K562 (cell line): ENCODE results near the gene ARL13B. TPM values are rescaled to one million over a fixed set of nuclear protein-coding genes. Genes with fewer than 3 reads are reported as not detected.

Experiments used
- KDM5B ChIP-seq: fragments of 200-600 bp; sonication (generic); IDR thresholded peaks from 2 replicates; pipeline ENCODE4 v1.6.1; 2012; ENCODE audit warnings: low read depth, mild to moderate bottlenecking, moderate library complexity, low read length, control low read depth, inconsistent platforms; ENCODE audit not compliant: insufficient replicate concordance
- MAX ChIP-seq: sonication (generic); formaldehyde crosslinking; IDR thresholded peaks from 2 replicates; pipeline ENCODE4 v1.9.0; 2022; ENCODE audit warnings: mild to moderate bottlenecking, missing genetic modification reagents
- RBBP5 ChIP-seq: fragments of 200-600 bp; sonication (generic); IDR thresholded peaks from 2 replicates; pipeline ENCODE4 v1.6.1; 2012; ENCODE audit warnings: borderline replicate concordance, mild to moderate bottlenecking, low read length, control low read depth, inconsistent platforms; ENCODE audit not compliant: insufficient read depth, poor library complexity, severe bottlenecking
- ZMIZ1 ChIP-seq, 2 experiments: fragments of 150-350 bp in 1 of 2; IDR thresholded peaks; 2 replicates each; pipeline ENCODE4 v1.6.1; 2012 to 2016; ENCODE audit warnings: low read depth in 2 of 2, low read length in 2 of 2, mild to moderate bottlenecking in 1 of 2, moderate library complexity in 1 of 2
- polyA plus RNA-seq, 8 experiments: library from polyadenylated mRNA; depleted of rRNA in 4 of 8; stranded (reverse) in 5 of 8; unstranded in 3 of 8; fragments of >200 nt; fragmentation: Nextera tagmentation in 2 of 8; fragmentation: Illumina TruSeq in 1 of 8; extraction: Ambion mirVana in 2 of 8; extraction: Trizol in 1 of 8; gene quantifications; 2 replicates each; pipeline versions ENCODE4 v1.2.1 to v1.2.3, GENCODE V29; 2011 to 2014; ENCODE audit warnings: inconsistent platforms in 1 of 8, missing spikeins in 1 of 8
- total RNA-seq, 7 experiments: library from RNA; depleted of rRNA in 6 of 7; stranded (reverse); fragments of >200 nt in 6 of 7; fragmentation: Illumina TruSeq in 2 of 7; extraction: Trizol in 2 of 7; gene quantifications; 2 replicates each; pipeline versions ENCODE4 v1.2.1 to v1.2.3, GENCODE V29; 2011 to 2021; ENCODE audit warnings: low replicate concordance in 1 of 7
- TF ChIP-seq, protein P1 (sequence below): fragments of 450-650 bp; IDR thresholded peaks from 2 replicates; pipeline ENCODE4 v1.6.1; 2016; ENCODE audit warnings: mild to moderate bottlenecking, moderate library complexity
- TF ChIP-seq, protein P2 (sequence below), 2 experiments: fragments of 450-650 bp; conservative IDR thresholded peaks; 2 replicates each; pipeline ENCODE4 v1.6.1; 2017; ENCODE audit warnings: mild to moderate bottlenecking in 2 of 2, moderate library complexity in 2 of 2

The ARL13B gene
- total and polyA plus RNA-seq, 9 of the 15 experiments (the other 6 are each of a cell fraction or from before 2014, with no cell fraction given) = 4.1 to 16.9 (median 12.2) TPM

GRCh38 chr3:94062513-94063404 is 82.8 kb downstream of the ARL13B start, which contains the start of the genes DHFR2 and NSUN3 (continued):
- TF ChIP-seq, protein P1, sequence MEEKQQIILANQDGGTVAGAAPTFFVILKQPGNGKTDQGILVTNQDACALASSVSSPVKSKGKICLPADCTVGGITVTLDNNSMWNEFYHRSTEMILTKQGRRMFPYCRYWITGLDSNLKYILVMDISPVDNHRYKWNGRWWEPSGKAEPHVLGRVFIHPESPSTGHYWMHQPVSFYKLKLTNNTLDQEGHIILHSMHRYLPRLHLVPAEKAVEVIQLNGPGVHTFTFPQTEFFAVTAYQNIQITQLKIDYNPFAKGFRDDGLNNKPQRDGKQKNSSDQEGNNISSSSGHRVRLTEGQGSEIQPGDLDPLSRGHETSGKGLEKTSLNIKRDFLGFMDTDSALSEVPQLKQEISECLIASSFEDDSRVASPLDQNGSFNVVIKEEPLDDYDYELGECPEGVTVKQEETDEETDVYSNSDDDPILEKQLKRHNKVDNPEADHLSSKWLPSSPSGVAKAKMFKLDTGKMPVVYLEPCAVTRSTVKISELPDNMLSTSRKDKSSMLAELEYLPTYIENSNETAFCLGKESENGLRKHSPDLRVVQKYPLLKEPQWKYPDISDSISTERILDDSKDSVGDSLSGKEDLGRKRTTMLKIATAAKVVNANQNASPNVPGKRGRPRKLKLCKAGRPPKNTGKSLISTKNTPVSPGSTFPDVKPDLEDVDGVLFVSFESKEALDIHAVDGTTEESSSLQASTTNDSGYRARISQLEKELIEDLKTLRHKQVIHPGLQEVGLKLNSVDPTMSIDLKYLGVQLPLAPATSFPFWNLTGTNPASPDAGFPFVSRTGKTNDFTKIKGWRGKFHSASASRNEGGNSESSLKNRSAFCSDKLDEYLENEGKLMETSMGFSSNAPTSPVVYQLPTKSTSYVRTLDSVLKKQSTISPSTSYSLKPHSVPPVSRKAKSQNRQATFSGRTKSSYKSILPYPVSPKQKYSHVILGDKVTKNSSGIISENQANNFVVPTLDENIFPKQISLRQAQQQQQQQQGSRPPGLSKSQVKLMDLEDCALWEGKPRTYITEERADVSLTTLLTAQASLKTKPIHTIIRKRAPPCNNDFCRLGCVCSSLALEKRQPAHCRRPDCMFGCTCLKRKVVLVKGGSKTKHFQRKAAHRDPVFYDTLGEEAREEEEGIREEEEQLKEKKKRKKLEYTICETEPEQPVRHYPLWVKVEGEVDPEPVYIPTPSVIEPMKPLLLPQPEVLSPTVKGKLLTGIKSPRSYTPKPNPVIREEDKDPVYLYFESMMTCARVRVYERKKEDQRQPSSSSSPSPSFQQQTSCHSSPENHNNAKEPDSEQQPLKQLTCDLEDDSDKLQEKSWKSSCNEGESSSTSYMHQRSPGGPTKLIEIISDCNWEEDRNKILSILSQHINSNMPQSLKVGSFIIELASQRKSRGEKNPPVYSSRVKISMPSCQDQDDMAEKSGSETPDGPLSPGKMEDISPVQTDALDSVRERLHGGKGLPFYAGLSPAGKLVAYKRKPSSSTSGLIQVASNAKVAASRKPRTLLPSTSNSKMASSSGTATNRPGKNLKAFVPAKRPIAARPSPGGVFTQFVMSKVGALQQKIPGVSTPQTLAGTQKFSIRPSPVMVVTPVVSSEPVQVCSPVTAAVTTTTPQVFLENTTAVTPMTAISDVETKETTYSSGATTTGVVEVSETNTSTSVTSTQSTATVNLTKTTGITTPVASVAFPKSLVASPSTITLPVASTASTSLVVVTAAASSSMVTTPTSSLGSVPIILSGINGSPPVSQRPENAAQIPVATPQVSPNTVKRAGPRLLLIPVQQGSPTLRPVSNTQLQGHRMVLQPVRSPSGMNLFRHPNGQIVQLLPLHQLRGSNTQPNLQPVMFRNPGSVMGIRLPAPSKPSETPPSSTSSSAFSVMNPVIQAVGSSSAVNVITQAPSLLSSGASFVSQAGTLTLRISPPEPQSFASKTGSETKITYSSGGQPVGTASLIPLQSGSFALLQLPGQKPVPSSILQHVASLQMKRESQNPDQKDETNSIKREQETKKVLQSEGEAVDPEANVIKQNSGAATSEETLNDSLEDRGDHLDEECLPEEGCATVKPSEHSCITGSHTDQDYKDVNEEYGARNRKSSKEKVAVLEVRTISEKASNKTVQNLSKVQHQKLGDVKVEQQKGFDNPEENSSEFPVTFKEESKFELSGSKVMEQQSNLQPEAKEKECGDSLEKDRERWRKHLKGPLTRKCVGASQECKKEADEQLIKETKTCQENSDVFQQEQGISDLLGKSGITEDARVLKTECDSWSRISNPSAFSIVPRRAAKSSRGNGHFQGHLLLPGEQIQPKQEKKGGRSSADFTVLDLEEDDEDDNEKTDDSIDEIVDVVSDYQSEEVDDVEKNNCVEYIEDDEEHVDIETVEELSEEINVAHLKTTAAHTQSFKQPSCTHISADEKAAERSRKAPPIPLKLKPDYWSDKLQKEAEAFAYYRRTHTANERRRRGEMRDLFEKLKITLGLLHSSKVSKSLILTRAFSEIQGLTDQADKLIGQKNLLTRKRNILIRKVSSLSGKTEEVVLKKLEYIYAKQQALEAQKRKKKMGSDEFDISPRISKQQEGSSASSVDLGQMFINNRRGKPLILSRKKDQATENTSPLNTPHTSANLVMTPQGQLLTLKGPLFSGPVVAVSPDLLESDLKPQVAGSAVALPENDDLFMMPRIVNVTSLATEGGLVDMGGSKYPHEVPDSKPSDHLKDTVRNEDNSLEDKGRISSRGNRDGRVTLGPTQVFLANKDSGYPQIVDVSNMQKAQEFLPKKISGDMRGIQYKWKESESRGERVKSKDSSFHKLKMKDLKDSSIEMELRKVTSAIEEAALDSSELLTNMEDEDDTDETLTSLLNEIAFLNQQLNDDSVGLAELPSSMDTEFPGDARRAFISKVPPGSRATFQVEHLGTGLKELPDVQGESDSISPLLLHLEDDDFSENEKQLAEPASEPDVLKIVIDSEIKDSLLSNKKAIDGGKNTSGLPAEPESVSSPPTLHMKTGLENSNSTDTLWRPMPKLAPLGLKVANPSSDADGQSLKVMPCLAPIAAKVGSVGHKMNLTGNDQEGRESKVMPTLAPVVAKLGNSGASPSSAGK = peak; percentile 52; the same call in 1 of the 2 replicates
- TF ChIP-seq KDM5B (peak; percentile 62), MAX (0 out of 2 replicates have a peak, but pooled peaks have one; percentile 32), RBBP5 (peak; percentile 37), ZMIZ1 (IDR thresholded peaks at IDR 0.05; ENCODE audit: low read depth in 2 of 2, low read length in 2 of 2) (peak in 1 of 2 experiments; percentile 22; a peak in 1 of 4 replicates)
- TF ChIP-seq, protein P2, sequence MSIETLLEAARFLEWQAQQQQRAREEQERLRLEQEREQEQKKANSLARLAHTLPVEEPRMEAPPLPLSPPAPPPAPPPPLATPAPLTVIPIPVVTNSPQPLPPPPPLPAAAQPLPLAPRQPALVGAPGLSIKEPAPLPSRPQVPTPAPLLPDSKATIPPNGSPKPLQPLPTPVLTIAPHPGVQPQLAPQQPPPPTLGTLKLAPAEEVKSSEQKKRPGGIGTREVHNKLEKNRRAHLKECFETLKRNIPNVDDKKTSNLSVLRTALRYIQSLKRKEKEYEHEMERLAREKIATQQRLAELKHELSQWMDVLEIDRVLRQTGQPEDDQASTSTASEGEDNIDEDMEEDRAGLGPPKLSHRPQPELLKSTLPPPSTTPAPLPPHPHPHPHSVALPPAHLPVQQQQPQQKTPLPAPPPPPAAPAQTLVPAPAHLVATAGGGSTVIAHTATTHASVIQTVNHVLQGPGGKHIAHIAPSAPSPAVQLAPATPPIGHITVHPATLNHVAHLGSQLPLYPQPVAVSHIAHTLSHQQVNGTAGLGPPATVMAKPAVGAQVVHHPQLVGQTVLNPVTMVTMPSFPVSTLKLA (conservative IDR thresholded peaks at IDR 0.05) = peak in 1 of 2 experiments; percentile 68; a peak in 2 of 4 replicates
